H9 (cell line): Measurements from ENCODE around the gene CLIP4. TPM values are rescaled to one million over a fixed set of nuclear protein-coding genes. Genes with fewer than 3 reads are reported as not detected.

ENCODE experiments used
- DNase-seq: peaks from one replicate; pipeline ENCODE4 v3.0.0-alpha.2; 2017
- H2AFZ ChIP-seq: one replicate; pipeline ENCODE4 v1.6.1; 2013; ENCODE audit warnings: mild to moderate bottlenecking, low read length, control low read depth, moderate library complexity
- H2AK5ac ChIP-seq: 2 replicates; pipeline ENCODE4 v1.6.1; 2013; ENCODE audit warnings: low read length, control low read depth, mixed read lengths; ENCODE audit not compliant: insufficient read length
- H2BK120ac ChIP-seq: one replicate; pipeline ENCODE4 v1.6.1; 2013; ENCODE audit warnings: low read depth, mild to moderate bottlenecking, low read length, control low read depth, inconsistent platforms; ENCODE audit not compliant: poor library complexity, severe bottlenecking
- H2BK12ac ChIP-seq: 2 replicates; pipeline ENCODE4 v1.6.1; 2013; ENCODE audit warnings: low read length, control low read depth, mixed read lengths, low read depth; ENCODE audit not compliant: insufficient read length
- H2BK15ac ChIP-seq: 2 replicates; pipeline ENCODE4 v1.6.1; 2013; ENCODE audit warnings: low read depth, low read length, control low read depth
- H2BK20ac ChIP-seq: one replicate; pipeline ENCODE4 v1.6.1; 2013; ENCODE audit warnings: low read depth, mild to moderate bottlenecking, low read length, control low read depth, inconsistent platforms; ENCODE audit not compliant: poor library complexity, severe bottlenecking
- H2BK5ac ChIP-seq: 2 replicates; pipeline ENCODE4 v1.6.1; 2013; ENCODE audit warnings: low read length, control low read depth, mixed read lengths; ENCODE audit not compliant: insufficient read length
- H3K14ac ChIP-seq: 2 replicates; pipeline ENCODE4 v1.6.1; 2013; ENCODE audit warnings: low read length, control low read depth; ENCODE audit not compliant: insufficient read depth
- H3K18ac ChIP-seq: 2 replicates; pipeline ENCODE4 v1.6.1; 2013; ENCODE audit warnings: low read depth, mild to moderate bottlenecking, mixed read lengths, low read length, control low read depth; ENCODE audit not compliant: insufficient read length
- H3K23ac ChIP-seq: 2 replicates; pipeline ENCODE4 v1.6.1; 2013; ENCODE audit warnings: low read length, control low read depth, mixed read lengths, low read depth; ENCODE audit not compliant: insufficient read length
- H3K23me2 ChIP-seq: 2 replicates; pipeline ENCODE4 v1.6.1; 2013; ENCODE audit warnings: low read depth, mild to moderate bottlenecking, mixed read lengths, low read length, control low read depth; ENCODE audit not compliant: insufficient read length, poor library complexity, severe bottlenecking
- H3K27ac ChIP-seq: 2 replicates; pipeline ENCODE4 v1.5.1; 2013; ENCODE audit warnings: low read length, control low read depth, mixed read lengths, low read depth; ENCODE audit not compliant: insufficient read length
- H3K27me3 ChIP-seq: 2 replicates; pipeline ENCODE4 v1.6.1; 2013; ENCODE audit warnings: low read length, control low read depth, inconsistent platforms; ENCODE audit not compliant: insufficient read depth
- H3K4ac ChIP-seq: 2 replicates; pipeline ENCODE4 v1.6.1; 2013; ENCODE audit warnings: low read depth, mild to moderate bottlenecking, control low read depth, inconsistent platforms, low read length, moderate library complexity
- H3K4me1 ChIP-seq: 2 replicates; pipeline ENCODE4 v1.6.1; 2013; ENCODE audit warnings: low read length, control low read depth, inconsistent platforms; ENCODE audit not compliant: insufficient read depth
- H3K4me2 ChIP-seq: 2 replicates; pipeline ENCODE4 v1.6.1; 2013; ENCODE audit warnings: low read length, control low read depth, mixed read lengths; ENCODE audit not compliant: insufficient read length, insufficient read depth
- H3K56ac ChIP-seq: 2 replicates; pipeline ENCODE4 v1.6.1; 2013; ENCODE audit warnings: low read depth, mild to moderate bottlenecking, mixed read lengths, low read length, control low read depth; ENCODE audit not compliant: insufficient read length
- H3K79me1 ChIP-seq: 2 replicates; pipeline ENCODE4 v1.6.1; 2013; ENCODE audit warnings: low read depth, mild to moderate bottlenecking, moderate library complexity, low read length, control low read depth, inconsistent platforms; ENCODE audit not compliant: insufficient read depth, poor library complexity, severe bottlenecking
- H3K79me2 ChIP-seq: 2 replicates; pipeline ENCODE4 v1.6.1; 2013; ENCODE audit warnings: low read length, control low read depth, inconsistent platforms; ENCODE audit not compliant: insufficient read depth
- H3K9ac ChIP-seq: 2 replicates; pipeline ENCODE4 v1.6.1; 2013; ENCODE audit warnings: low read length, control low read depth, mixed read lengths; ENCODE audit not compliant: insufficient read length; ENCODE audit errors: extremely low read depth
- H3K9me3 ChIP-seq: one replicate; pipeline ENCODE4 v1.6.1; 2013; ENCODE audit warnings: low read depth, low read length, inconsistent platforms; ENCODE audit not compliant: control insufficient read depth
- H3T11ph ChIP-seq: one replicate; pipeline ENCODE4 v1.6.1; 2013; ENCODE audit warnings: mild to moderate bottlenecking, low read length, control low read depth, inconsistent platforms
- H4K20me1 ChIP-seq: one replicate; pipeline ENCODE4 v1.6.1; 2013; ENCODE audit not compliant: control insufficient read depth, insufficient read length, insufficient read depth
- H4K5ac ChIP-seq: 2 replicates; pipeline ENCODE4 v1.6.1; 2013; ENCODE audit warnings: low read depth, mild to moderate bottlenecking, mixed read lengths, low read length, control low read depth; ENCODE audit not compliant: insufficient read length
- H4K8ac ChIP-seq: replicated peaks from 2 replicates; pipeline ENCODE4 v1.6.1; 2013; ENCODE audit warnings: low read length, control low read depth, mixed read lengths, low read depth; ENCODE audit not compliant: insufficient read length
- H4K91ac ChIP-seq: 2 replicates; pipeline ENCODE4 v1.6.1; 2013; ENCODE audit warnings: low read depth, mild to moderate bottlenecking, moderate library complexity, mixed read lengths, low read length, control low read depth; ENCODE audit not compliant: insufficient read length
- H3K27ac Mint-ChIP-seq, 3 experiments: 2 replicates in 2 of 3; 3 replicates in 1 of 3; pipeline ENCODE4 v1.8.0; 2020 to 2021; ENCODE audit warnings: mixed read lengths in 3 of 3, mild to moderate bottlenecking in 1 of 3, moderate library complexity in 1 of 3
- H3K27me3 Mint-ChIP-seq: 2 replicates; pipeline ENCODE4 v1.8.0; 2021; ENCODE audit warnings: low read depth, mild to moderate bottlenecking, moderate library complexity, mixed read lengths
- H3K36me3 Mint-ChIP-seq, 3 experiments: 2 replicates in 2 of 3; 3 replicates in 1 of 3; pipeline ENCODE4 v1.8.0; 2020 to 2021; ENCODE audit warnings: low read depth in 3 of 3, mixed read lengths in 3 of 3; ENCODE audit not compliant: insufficient read depth in 1 of 3
- H3K4me1 Mint-ChIP-seq, 2 experiments: 2 replicates each; pipeline ENCODE4 v1.8.0; 2020; ENCODE audit warnings: mixed read lengths in 2 of 2
- H3K4me3 Mint-ChIP-seq, 2 experiments: 2 replicates in 1 of 2; 3 replicates in 1 of 2; pipeline ENCODE4 v1.8.0; 2020 to 2021; ENCODE audit warnings: mild to moderate bottlenecking in 2 of 2, mixed read lengths in 2 of 2, moderate library complexity in 1 of 2
- H3K9me3 Mint-ChIP-seq, 2 experiments: 2 replicates in 1 of 2; 3 replicates in 1 of 2; pipeline ENCODE4 v1.8.0; 2020; ENCODE audit warnings: mild to moderate bottlenecking in 2 of 2, mixed read lengths in 2 of 2, moderate library complexity in 1 of 2
- WGBS: extraction: QIAGEN DNeasy Blood & Tissue Kit; methylation state at CpG from one replicate; pipeline ENCODE4 v1.1.7; 2013; ENCODE audit warnings: missing lambda C conversion rate, low lambda C conversion rate, mixed read lengths; ENCODE audit not compliant: insufficient read length; ENCODE audit errors: extremely low coverage; 5-methylcytosine and 5-hydroxymethylcytosine counted together
- total RNA-seq: library from RNA; stranded (reverse); gene quantifications from 2 replicates; pipeline ENCODE4 v1.2.1, GENCODE V29; 2021
- TF ChIP-seq, protein P1 (sequence below): fragments of 200-600 bp; sonication (generic); conservative IDR thresholded peaks from 3 replicates; pipeline ENCODE4 v1.8.0; 2021; ENCODE audit warnings: antibody characterized with exemption, mild to moderate bottlenecking

The CLIP4 gene
- total RNA-seq, 1 experiment from 2014 or later = 0.66 TPM

DNA sequence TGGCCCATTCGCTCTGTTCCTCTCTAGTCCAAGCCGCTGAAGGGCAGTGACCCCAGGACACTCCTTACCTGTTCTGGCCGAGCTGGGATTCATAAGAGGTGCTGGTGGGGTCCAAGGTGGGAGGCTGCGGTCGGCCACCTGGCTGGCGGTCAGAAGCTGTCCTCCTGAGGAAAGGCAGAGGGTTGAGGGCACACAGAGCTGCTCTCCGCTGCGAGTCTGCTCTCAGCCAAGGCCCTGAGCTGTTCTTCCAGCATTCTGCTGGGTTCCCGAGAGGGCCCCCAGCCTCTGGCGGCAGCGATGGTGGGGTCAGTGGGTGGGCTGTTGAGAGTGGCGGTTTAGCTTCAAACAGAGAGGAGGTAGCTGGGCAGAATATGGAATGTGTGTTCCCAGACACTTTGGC, 44.7 kb upstream of the CLIP4 start:
- no peak overlapping the region for H2BK20ac ChIP-seq
- H2BK12ac ChIP-seq = no peak overlapping the region
- Mint-ChIP-seq H3K9me3 (no peaks in the 10 kb centered on the region), H3K36me3 (no peaks in the 10 kb centered on the region), H3K27me3 (peaks cover 2% of the 10 kb centered on the region; the same call in 1 of the 2 replicates), H3K4me1 (peaks cover 0 to under 1% of the 10 kb centered on the region in 2 experiments; a peak in 1 of 4 replicates), H3K27ac (peak overlapping the region in 1 of 3 experiments; percentile 94; a peak in 2 of 7 replicates), H3K4me3 (no peak overlapping the region)
- H3K9ac ChIP-seq = no peak overlapping the region
- H3K9me3 ChIP-seq = no peaks in the 10 kb centered on the region
- no peak overlapping the region for H4K91ac ChIP-seq
- TF ChIP-seq, protein P1, sequence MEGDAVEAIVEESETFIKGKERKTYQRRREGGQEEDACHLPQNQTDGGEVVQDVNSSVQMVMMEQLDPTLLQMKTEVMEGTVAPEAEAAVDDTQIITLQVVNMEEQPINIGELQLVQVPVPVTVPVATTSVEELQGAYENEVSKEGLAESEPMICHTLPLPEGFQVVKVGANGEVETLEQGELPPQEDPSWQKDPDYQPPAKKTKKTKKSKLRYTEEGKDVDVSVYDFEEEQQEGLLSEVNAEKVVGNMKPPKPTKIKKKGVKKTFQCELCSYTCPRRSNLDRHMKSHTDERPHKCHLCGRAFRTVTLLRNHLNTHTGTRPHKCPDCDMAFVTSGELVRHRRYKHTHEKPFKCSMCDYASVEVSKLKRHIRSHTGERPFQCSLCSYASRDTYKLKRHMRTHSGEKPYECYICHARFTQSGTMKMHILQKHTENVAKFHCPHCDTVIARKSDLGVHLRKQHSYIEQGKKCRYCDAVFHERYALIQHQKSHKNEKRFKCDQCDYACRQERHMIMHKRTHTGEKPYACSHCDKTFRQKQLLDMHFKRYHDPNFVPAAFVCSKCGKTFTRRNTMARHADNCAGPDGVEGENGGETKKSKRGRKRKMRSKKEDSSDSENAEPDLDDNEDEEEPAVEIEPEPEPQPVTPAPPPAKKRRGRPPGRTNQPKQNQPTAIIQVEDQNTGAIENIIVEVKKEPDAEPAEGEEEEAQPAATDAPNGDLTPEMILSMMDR = no peak
- H3K14ac ChIP-seq = peak overlapping the region; percentile 47; the same call in 1 of the 2 replicates
- H3T11ph ChIP-seq = no peak overlapping the region
- no peak overlapping the region for H3K56ac ChIP-seq
- no peak overlapping the region for H3K27ac ChIP-seq
- no peaks in the 10 kb centered on the region for H3K27me3 ChIP-seq
- no peak overlapping the region for H3K4me2 ChIP-seq
- H4K8ac ChIP-seq = no peak overlapping the region
- no peaks in the 10 kb centered on the region for H3K79me2 ChIP-seq
- H2AK5ac ChIP-seq = no peak overlapping the region
- no peak overlapping the region for H3K4ac ChIP-seq
- no peak overlapping the region for H2BK120ac ChIP-seq
- no peak overlapping the region for H3K23ac ChIP-seq
- H4K5ac ChIP-seq = no peak overlapping the region
- no CpG with 5 or more reads among the region's 12 CpGs for WGBS
- H2BK15ac ChIP-seq = no peak overlapping the region
- no peaks in the 10 kb centered on the region for H3K4me1 ChIP-seq
- peak overlapping the region; percentile 11 for H3K18ac ChIP-seq
- H2AFZ ChIP-seq = no peak overlapping the region
- no peak overlapping the region for H2BK5ac ChIP-seq
- H3K23me2 ChIP-seq = no peaks in the 10 kb centered on the region
- DNase-seq = no peak
- no peaks in the 10 kb centered on the region for H4K20me1 ChIP-seq
- no peaks in the 10 kb centered on the region for H3K79me1 ChIP-seq
